GM21723 (cell line): ENCODE results near the gene IFNLR1.

Source experiments
- ATAC-seq: cut with Tn5 transposase; IDR thresholded peaks from one replicate; pipeline ENCODE4 v1.9.1; 2021; ENCODE audit warnings: mild to moderate bottlenecking, moderate library complexity; ENCODE audit not compliant: unreplicated experiment

Gene IFNLR1

GRCh38 chr1:24150234-24151174 is 36.6 kb downstream of the IFNLR1 start:
- peak; percentile 60 for ATAC-seq

GRCh38 chr1:24149866-24150233 is 37.2 kb downstream of the IFNLR1 start:
- no peak for ATAC-seq

GRCh38 chr1:24147816-24148215 is 39.3 kb downstream of the IFNLR1 start:
- ATAC-seq = no peak

GRCh38 chr1:24147194-24147593 is 39.9 kb downstream of the IFNLR1 start:
- ATAC-seq = no peak

DNA sequence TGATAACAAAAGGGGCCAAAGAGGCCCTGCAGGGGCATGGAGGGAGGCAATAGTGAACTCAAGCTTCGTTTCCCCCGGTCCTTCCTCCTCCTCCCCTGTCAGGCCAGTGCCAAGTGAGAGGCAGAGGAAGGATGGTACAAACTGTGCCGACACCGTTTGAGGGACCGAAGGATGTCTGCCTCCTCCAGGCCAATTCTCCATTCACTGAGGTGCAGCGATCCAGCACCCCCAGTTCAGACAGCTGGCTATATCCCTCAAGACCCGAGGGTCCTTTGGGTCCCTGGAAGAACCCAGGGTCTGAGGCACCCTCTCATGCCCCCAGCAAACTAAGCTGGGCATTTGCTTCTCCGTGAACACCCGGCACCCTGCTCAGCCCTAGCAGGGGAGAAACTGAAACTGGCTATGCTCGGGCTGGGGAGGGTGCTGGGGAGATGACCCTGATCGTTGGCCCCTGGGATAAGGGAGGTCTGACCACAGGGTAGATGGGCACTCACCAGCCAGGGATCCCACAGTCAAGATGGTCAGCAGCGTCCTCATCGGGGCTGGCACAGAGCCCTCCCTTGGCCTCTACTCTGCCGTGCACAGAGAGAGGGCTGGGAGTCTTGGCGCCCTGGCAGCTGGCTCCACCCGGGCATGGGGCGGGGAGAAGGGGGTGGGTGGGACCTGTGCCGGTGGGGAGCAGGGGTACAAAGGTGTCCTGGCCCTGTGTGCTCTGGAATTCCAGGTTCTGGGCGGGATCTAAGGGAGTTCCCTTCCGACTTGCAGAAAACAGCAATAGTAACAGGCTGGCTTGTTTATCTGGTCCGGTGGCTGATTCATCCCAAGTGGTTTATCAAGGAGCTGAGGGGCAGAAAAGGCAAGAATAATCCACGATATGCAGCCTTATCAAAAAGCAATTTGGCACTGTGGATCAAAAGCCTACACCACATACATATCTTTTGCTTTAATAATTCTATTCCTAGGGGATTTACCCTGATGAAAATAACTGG is 44.2 kb downstream of the IFNLR1 start, which contains the start of gene IL22RA1:
Gene IL22RA1, minus strand, starts transcription at position 595 of the 989 bp plus-strand sequence. Its CDS starts 58 bp downstream, at position 537.
- no peak for ATAC-seq

DNA sequence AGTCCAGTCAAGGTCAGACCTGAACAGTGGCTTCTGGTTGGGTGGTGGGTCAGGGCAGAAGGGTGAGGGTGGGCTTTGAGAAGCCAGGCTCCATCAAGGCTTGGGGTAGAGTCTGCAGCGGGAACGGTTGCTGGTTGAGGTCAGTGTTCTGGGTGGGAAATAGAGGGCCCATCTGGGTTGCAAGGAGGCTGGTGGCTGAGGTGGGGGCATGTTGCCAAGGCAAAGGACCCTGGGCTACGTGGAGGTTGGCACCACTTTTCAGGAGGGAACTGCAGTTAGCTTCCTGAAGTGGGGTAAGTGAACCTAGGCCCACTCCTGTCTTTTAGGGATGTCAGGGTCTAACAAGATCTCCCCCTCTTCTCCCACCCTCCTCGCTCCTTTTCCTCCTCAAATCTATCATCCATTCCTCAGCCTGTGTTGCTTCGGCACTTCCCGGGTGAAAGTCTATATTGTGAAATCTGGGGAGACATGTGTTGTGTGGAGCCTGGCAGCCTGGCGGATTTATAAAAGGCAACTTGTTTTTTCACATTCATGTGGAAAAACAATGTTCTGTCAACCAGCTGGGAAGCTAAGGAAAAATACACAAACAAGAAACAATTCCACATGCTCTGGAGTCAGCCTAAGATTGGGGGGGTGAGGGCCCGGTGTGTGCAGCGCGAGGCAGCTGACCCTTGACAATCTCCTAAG is 45.6 kb downstream of the IFNLR1 start:
- ATAC-seq = no peak

GRCh38 chr1:24140741-24141181 is 46.3 kb downstream of the IFNLR1 start:
- ATAC-seq = no peak

DNA sequence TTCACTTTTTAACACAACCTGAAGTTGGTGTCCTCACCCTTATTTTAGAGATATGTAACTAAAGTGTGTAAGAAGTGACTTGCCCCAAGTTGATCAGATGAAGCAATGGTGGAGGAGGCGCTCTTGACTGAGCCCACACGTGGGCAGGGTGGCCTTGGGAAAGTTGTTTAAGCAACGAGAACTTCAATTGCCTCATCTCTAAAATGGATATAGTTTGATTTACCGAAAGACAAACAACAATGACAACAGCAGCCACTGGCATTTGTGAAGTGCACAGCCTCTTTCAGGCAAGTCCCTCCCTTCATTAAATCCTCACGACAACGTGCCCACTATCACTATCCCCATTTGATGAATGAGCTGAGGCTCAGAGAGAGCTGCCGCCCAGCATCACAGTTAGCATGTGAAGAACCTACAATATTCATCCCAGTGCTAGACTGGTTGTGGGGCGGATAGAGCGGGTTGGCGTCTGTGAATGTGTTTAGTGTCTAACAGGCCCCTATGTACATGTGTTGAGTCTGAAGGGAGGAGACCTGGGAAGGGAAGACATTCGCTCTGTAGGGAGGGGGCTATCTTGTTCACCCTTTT is 47.2 kb downstream of the IFNLR1 start:
- ATAC-seq = no peak

- no peak for ATAC-seq
Observed at GRCh38 chr1:24139222-24139489, 47.9 kb downstream of the IFNLR1 start.

GRCh38 chr1:24138476-24139221 is 48.4 kb downstream of the IFNLR1 start:
- no peak for ATAC-seq

- no peak for ATAC-seq
Observed at GRCh38 chr1:24136956-24137539, 50.0 kb downstream of the IFNLR1 start.

GRCh38 chr1:24134376-24134775 is 52.7 kb downstream of the IFNLR1 start:
- no peak for ATAC-seq

DNA sequence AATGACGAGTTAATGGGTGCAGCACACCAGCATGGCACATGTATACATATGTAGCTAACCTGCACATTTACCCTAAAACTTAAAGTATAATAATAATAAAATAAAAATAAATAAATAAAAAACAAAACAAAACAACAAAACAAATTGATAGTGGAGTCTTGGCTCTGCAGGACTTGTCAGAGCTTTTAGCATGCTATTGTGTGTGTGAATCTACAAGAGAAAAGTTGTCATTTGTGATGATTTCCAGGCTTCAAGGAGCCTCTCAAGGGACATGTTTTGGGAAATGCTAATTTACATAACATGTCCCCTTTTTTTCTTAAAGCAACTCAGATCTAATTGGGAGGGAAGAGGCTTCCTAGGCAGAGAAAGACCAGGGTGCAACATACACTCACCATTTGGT is 53.3 kb downstream of the IFNLR1 start:
- no peak for ATAC-seq

GRCh38 chr1:24130385-24130784 is 56.7 kb downstream of the IFNLR1 start:
- ATAC-seq = no peak

DNA sequence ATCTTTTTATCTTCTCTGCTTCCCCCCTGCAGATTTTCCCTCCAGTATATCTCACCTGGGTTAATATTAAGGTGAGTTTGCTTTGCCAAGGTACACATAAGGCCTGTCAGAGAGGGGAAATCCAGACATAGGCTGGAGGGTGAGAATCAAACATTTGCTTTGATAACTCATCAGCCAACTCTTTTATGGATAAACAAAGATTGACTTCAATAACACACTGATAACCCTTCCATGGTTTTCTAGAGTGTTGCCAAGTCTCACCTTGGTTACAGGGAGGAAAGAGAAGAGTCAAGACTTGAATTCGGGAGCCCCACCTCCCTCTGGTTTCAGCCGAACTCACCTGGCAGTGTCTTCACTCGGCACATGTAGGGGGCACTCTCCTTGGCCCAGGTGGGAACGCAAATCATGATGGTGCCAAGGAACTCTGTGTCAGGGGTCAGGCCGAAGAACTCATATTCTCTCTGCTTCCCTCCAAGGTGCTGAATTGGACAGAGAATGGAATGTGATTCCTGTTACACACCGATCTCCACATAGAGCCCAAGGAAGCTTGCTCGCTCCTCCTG is 59.2 kb downstream of the IFNLR1 start:
- no peak for ATAC-seq

DNA sequence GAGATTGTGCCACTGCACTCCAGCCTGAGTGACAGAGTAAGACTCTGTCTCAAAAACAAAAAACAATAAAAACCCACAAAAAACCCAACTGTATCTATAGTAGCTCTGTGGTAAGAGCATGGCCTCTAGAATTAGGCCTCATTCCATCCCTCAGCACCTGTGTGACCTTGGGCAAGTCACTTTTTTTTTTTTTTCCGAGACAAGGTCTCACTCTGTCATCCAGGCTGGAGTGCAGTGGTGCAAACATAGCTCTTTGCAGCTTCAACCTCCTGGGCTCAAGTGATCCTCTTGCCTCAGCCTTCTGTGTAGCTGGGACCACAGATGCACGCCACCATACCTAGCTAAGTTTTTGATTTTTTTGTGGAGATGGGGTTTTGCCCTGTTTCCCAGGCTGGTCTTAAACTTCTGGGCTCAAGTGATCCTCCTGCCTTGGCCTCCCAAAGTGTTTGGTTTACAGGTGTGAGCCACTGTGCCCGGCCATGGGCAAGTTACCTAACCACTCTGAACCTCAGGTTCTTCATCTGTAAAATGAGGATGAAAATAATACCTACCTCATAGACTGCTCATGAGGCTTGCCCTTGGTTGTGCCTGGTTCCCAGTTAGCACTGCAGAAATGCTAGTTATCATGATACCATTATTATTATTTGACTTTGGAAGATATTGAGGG is 59.8 kb downstream of the IFNLR1 start:
- ATAC-seq = no peak

GRCh38 chr1:24126672-24127023 is 60.4 kb downstream of the IFNLR1 start:
- ATAC-seq = no peak

- no peak for ATAC-seq
Observed at GRCh38 chr1:24126018-24126671, 60.9 kb downstream of the IFNLR1 start.
